ENCODE results near the gene GP5.

- TF ChIP-seq POLR2A (IDR thresholded peaks at IDR 0.05) (no peak), CTCF (IDR thresholded peaks at IDR 0.05) (no peak)
Observed at GRCh38 chr3:194446754-194447153, 47.7 kb upstream of the GP5 start.
